ENCODE results near the gene GSTM1.
"Not testable (repeated sequence)": the region's sequence is repeated elsewhere in the genome, so short reads cannot be mapped to it uniquely, and the experiment has no call there.

- TF ChIP-seq POLR2A (IDR thresholded peaks at IDR 0.05); EP300 (IDR thresholded peaks at IDR 0.05; ENCODE audit: low read depth); CTCF (IDR thresholded peaks at IDR 0.05): not testable (repeated sequence)
These were observed 13.8 kb upstream of the GSTM1 start for GRCh38 chr1:109673861-109674260.
